ENCODE data around the gene KIF5C.
"Not testable (repeated sequence)": the region's sequence is repeated elsewhere in the genome, so short reads cannot be mapped to it uniquely, and the experiment has no call there.

Gene KIF5C

DNA sequence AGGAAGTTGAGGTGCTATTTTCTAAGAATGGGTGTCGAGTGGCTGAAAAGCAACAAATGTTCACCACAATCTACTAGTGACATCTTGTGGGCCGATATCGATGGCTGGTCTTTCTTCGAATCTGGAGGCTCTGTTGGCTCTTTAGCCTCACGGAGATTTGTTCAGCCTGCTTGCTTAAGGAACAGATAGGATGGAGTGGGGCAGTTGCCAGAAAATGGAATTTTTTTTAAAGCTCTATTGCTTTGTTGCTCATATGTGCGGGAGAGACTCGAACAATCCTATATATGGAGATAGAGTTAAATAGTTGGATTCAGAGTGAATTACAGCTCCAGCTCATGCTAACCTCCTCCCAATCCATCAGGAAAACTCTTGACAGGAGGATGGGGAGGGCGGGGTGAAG lies 92.6 kb downstream of the KIF5C start:
- no peak for DNase-seq

DNA sequence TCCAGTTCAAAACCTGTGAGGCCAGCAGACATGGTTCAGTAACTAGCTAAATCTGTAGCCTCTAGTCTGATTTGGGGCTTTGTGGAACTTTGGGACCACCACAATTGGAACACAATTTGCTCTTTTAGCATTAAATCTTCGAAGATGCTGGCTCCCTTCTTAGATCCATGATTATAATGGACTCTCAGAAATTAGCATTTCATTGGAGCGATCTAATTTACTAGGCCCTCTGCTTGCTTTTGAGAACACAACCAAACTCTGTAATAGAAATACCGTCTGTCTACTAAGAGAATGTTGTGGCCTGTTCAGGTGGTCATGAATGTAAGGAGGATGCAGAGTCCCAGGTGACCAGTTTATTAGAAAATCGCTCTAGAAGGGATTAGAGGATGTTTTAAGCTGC lies 93.3 kb downstream of the KIF5C start:
- no peak for DNase-seq

DNA sequence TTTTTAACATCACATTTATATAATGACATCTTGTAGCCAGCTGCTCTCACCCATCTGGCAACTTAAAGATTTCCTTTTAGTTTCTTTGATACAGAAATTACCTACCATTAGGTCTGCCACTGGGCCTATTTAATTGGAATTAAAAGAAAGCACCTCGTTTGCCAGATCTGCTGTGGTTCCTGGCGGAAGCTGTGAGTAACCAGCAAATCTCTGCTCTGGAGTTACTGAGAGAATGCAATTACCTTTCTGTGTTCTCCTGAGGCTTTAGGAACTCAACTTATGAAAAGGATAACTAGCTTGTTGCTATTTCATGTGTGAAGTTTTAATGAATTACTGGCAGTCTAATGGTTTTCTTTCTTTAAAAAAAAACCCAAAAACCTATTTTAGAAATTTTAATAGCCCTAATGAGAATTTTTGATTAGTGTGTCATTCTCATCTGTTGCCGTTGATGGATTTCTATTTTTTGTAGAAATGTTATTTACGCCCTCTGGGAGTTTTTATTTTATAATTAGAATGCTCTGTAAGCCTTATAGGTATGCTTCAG lies 93.8 kb downstream of the KIF5C start:
- no peak for DNase-seq

DNA sequence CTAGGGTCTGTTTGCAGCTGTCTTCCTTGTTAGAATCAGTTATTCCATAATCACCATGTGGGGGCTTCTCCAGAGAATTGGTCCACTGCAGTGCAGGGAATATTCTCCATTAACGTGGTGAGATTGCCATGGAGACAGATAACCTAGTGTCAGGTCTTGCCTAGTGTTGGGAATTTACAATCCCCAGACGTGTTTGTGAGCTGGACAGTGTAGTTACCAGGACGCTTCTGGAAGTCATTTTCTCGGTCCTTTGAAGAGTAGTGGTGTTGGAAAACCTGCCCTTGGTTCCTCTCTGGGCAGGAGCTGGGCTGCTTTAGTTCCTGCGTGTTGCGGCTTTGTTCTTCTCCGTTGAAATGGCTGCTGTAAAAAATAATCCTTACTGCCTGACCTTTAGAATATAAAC lies 94.6 kb downstream of the KIF5C start:
- no peak for DNase-seq

DNA sequence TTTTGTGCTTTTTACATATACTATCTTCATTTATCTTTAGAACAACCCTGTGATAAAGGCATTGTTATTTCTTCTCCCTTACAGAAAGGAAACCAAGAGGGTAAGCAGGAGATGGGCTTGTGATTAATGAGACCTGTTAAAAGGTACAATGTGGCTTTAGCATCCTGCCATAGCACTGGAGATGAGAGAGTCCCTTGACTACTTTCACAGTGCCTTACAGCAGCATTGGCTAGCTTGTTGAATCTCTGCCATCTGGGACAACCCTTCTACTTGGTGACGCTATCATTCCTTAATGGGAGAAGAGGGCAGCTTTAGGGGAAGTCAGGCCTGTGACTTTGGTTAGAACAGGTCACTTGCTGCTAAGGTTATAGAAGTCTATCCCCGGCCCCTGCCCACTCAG lies 95.4 kb downstream of the KIF5C start:
- DNase-seq: no peak

DNA sequence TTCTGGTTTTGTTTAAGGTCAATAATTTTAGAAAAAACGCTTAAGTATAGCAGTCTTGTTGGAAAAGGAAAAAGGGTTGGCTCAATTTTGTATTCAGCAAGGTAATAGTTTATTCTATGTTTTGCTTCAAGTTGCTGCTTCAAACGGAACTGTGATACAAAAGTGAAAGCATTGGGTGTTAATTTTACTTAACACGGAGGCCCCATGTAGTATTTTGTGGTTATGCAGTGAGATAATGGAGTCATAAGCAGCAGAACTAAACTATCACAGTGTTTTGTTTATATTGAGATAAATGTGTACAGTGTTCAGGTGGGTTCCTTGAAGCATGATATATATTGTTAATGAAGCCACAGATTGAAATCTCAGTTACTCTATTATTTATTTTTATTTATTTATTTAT lies 96.5 kb downstream of the KIF5C start:
- no peak for DNase-seq

DNA sequence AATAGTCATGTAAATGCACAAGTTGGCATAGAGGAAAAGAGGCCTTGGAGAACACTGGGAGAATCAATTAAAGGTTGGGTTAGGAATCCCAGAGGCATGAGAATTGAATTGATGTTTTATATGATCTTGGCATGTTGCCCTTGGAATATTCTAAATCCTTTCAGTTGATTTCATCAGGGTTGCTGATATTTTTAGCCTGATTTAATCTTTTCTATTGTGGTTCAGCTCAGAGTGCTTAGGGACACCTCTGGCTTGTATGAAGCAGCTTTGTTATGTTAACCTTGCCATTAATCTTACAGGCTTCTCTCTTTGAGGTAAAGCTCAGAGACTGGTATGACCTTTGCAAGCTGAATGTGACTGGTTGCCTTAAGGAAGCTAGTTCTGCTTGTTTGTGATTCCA lies 99.1 kb downstream of the KIF5C start:
- no peak for DNase-seq

DNA sequence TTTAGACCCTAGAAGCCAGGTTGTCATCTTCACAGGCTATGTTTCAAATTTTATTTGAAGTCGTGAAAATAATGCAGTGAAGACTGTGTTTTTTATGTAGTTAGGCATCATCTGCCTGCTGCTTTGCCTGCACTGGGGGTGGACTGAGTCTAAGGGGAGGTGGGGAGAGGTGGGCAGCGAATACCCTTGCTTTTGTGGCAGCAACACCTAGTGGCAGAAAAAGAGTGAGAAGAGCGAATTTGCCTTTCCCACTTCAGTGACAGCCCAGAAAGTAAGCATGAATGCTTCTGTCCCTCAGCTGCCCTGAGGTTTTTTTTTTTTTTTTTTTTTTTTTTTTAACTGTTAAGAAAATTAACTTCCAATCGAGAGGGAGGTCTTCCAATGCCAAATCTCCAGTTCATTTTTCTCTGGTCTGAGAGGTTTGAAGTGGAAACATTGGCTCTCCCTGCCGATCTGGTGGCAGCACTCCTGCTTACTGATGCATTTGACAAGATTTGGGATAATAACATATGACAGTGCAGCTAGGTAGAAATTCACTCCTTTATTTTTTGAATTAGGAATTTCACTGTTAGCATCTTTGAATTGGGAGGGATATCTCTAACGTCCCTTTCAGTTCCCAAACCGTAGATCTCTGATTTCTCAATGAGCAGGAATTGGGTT lies 103.1 kb downstream of the KIF5C start:
- DNase-seq: no peak

DNA sequence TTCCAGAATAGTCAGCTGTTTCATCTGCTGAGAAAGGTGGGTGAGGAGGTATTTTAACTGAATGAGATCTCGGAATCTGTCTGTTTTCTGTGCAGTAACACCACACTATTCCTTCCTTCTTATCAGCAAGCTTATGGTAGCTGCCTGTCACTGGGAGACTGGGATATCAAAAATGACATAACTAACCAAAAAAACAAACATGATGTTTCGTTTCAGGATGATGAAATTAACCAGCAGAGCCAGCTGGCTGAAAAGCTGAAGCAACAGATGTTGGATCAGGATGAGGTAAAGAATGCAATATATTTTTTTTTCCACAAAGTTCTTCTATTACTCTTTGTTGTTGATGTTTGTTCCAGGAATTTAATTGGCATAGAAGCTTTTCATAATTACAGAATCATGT lies 103.7 kb downstream of the KIF5C start:
- DNase-seq: no peak

DNA sequence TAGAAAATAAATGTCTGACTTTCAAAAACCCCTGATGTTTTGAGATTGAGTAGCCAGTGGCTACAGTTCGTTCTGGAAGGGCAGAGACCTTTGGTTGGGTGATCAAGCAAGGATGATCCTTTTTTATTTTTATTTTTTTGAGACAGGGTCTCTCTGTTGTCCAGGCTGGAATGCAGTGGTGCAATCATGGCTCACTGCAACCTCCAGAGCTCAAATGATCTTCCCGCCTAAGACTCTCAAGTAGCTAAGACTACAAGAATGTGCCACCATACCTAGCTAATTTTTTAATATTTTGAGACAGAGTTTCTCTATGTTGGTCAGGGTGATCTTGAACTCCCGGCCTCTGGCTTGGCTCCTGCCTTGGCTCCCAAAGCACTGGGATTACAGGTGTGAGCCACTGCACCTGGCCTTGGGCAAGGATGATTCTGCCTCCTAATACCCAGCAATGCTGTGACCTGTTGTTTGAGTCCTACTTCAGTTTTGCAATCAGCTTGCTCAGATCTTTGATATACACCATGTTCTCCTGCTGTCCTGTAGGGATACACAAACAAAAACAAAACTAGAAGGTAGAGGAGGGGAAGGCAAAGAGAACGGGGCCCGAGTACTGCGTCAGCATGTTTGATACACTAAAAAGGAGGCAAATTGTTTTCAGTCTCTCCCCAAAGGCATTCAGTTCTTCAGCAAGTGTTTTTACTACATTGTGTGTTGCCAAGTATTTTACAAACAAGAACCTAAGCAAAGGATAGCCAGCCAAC lies 104.3 kb downstream of the KIF5C start:
- no peak for DNase-seq

DNA sequence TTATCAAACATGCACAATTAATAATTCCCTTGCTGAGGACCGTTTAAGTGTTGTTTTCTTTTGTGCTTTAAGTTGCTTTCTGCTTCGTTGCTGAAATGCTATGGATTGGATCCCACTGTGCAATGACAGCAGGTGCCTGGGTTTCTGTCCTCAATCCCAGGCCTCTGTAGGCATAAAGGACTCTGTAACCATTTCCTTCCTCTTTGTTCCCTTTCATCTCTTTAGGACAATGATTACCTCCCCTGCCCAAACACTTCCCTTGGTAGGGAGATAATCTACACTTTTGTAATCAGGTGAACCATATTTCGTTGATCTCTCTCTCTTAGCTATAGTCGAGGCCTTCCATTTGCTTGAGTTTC lies 104.9 kb downstream of the KIF5C start:
- DNase-seq: no peak

DNA sequence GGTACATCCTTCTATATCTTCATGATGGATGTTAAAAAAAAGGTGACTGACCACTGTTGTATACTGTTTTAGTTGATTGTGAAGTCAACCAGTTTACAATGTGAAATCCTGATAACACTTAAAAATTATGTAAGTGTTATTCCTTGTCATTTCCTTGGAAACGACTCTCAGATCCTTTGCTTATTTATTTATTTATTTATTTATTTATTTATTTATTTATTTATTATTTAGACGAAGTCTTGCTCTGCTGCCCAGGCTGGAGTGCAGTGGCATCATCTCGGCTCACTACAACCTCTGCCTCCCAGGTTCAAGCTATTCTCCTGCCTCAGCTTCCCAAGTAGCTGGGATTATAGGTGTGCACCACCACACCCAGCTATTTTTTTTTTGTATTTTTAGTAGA lies 105.5 kb downstream of the KIF5C start:
- DNase-seq: not testable (repeated sequence)

DNA sequence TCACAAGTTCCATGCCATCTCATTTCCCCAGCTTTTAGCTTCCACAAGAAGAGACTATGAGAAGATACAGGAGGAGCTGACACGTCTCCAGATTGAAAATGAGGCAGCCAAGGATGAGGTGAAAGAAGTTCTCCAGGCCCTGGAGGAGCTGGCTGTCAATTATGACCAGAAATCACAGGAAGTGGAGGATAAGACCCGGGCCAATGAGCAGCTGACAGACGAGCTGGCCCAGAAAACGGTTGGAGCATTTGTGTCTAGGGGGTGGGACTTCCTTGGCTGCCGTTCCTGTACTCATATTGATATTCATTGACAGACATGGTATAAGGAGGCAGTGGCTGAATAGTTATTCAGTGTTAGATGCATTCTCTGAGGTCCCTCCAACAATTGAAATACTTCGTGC lies 106.3 kb downstream of the KIF5C start:
- no peak for DNase-seq

DNA sequence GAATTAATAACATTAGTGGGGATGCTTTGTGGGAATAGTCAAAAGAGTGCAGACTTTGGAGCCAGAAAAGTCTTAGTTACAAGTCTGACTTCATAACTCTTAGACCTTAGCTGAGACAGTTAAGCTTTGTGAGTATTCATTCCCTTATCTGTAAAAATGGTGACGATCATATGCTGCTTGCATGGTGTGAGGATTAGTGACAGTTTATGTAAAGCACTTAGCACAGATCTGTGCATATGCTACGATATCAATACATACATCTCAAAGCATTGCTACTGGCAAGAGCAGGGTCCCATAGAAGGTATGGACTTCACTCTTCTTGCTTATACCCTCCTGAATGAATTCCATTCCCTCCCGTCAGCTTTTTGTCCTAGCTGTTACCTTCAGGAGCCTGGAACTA lies 106.8 kb downstream of the KIF5C start:
- DNase-seq: no peak

DNA sequence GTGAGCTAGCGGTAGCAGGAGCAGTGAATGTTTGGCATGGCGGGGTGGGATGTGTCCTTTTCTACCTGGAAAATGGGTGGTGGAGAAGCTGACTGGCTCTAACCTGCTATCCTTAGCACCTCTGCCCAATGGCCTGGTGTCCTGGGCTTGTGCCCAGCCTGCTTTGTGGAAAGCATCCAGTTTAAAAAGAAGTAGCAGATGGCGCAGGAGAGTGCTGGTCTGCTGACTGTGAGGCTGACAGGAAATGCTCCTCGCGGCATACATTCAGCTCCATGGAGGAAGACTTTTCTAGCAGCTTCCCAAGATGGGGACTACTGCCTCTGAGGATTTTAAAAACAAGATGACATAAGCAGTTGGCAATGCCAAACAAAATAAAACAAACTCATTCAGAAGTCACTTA lies 107.3 kb downstream of the KIF5C start:
- no peak for DNase-seq

DNA sequence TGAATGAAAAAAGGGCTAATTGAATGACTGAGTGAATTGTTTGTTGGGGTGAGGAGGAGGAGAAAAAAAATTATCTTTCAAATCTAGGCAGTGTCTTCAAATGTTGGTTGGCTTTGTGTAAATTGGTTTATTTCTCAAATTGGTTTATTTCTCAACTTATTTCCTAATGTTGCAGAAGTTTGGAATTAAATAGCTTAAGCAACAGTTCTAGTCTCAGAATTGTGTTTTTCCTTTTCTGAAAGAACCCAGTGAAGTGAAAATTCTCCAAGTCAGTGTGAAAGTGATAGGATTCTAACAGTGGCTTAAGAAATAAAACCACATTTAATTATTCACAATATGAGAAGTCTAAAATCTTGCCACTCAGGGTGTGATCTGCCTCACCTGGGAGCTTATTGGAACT lies 108.9 kb downstream of the KIF5C start:
- no peak for DNase-seq

DNA sequence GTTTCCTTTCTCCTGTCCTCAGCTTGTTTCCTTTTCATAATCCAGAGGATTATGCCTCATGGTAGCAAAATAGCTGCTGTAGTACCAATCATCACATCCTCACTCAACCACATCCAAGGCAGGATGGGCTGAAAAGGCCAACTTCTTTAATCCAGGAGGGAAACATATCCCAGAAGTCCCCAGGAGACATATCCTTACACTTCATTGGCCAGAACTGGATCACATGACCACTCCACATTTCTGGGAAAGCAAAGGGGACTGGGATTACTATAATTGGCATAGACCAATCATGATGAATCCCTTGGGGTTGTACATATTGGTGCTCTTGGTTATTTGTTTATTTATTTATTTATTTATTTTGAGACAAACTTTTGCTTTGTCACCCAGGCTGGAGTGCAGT lies 109.4 kb downstream of the KIF5C start:
- DNase-seq: no peak

DNA sequence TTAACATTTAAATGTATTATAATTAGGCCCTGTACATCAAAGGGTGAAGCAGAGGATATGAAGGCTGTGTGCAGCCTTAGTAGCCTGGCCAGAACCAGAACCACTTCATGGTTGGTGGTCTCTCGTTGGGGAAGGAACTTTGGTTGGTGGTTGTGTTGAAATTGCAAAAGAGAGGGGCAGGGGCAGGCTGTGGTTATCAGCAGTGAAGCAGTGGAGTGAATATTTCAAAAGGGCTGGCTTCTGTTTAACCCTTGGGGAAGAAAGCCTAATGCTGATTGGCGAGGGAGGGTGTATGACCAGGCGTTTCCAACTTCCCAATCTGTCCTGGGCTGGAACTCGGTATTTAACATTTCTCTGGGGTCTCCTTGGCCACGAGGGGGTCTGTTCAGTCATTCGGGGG lies 112.3 kb downstream of the KIF5C start:
- DNase-seq: no peak

DNA sequence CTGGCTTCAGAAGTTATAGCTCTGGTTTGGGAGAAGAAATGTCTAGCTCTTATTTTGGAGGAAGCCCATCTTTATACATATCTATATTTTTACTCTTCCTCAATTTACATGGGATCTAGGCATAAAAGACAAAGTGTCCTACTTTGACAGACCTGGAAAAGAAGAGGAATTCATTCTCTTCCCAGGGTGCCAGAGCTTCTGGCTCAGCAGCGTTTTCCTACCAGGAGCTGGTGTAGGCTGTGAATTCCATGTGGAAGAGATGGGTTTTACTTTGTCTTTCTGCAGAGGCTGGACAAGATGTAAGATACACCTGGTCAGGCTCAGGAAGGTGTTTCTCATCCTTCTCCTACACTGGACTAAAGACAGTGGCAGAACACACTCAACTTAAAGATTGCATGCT lies 113.3 kb downstream of the KIF5C start:
- DNase-seq: no peak

DNA sequence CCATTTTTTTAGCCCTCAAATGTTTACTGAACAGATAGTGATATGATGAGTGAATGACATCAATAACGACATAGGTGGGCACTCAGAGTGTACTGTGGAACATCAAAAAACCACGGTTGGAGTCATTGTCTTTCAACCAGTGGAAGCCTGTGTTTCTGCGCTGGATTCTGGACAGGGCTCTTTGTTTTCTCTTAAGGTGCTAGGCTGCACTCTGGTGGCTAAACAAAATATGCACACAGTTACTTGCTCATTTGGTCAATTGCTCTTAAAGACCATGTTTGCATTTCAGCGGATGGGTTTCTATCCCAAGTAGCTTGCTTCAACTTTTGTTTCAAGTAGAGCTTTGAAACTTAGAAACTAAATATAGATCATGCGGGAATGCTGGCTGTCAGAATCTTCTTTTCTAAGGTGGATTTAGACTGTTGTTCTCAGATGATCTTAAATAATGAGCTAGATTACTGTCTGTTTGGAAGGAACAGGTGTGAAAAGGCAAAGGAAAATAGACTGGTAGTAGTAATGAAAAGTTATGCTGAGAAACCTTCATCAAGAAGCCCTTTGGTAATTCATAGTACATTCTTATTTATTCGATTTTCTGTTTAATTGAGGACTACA lies 115.0 kb downstream of the KIF5C start:
- DNase-seq: peak; percentile 70

DNA sequence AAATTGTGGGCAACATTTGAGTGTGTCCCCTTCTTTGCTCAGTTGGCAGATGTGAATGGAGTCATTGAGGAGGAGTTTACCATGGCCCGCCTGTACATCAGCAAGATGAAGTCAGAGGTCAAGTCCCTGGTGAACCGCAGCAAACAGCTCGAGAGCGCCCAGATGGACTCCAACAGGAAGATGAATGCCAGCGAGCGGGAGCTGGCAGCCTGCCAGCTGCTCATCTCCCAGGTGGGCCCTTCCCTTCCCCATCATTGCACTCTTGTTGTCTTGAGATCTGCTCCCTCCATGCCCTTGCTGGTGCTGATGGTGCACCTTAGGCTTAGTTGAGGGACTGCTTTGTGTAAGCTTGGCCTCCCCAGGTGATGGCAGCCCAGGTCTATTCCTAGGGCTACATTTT lies 115.9 kb downstream of the KIF5C start:
- DNase-seq: no peak

DNA sequence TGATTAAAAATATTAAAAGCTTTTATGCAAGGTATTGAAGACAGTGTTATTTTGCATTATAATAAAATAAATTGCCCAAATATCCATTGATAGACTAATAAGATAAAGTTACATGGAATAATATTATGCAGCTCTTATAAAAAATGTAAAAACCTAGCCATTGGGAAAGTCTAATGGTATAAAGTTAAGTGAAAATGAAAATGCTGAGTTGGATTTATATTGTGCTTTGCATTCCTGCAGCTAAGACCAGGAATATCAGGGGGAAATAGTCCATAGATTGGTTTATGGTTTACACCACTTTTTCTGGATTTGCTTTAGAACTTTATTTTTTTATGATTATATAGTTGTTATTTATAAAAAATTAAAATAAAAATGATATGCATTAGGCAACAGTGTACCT lies 117.4 kb downstream of the KIF5C start:
- DNase-seq: no peak

DNA sequence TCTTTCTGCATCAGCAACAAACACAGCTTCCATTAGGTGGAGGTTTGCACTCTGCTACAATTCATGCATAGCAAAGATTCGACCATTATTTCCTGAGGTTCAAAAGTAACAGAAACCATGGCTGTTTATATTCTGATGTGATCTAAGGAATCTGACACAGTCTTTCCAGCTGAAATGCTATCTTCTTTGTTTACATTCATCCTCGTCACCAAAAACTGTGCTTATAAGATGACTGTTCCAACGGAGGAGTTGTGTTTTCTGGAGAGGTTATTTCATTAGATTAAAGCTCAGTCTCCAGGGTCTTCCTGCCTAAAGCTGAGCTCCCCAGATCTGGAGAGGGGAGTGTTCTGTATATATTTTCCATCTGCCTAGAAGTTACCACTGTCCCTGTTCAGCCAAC lies 118.3 kb downstream of the KIF5C start:
- no peak for DNase-seq

DNA sequence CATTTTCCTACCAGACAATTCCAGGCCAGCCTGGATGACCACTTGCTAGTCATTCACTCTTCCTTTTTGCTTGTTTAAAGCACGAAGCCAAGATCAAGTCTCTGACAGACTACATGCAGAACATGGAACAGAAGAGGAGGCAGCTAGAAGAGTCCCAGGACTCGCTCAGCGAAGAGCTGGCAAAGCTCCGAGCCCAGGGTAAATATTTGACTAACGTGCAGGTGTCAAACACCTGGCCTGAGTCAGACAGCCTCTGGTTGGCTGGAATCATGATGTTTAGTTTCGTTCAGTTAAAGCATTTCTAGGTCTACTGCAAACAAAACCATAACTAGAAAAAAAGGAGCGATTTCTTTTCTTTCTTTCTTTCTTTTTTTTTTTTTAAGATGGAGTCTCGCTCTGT lies 119.3 kb downstream of the KIF5C start:
- no peak for DNase-seq

Measured in CD4-positive, alpha-beta T cell treated with Interleukin-17A for 1 hour (primary cell).